ENCODE measurements around the gene PARM1.
"Not testable (repeated sequence)": the region's sequence is repeated elsewhere in the genome, so short reads cannot be mapped to it uniquely, and the experiment has no call there.

Gene PARM1

GRCh38 chr4:74944354-74944793, 11.5 kb downstream of the PARM1 start:
- no peak for DNase-seq

DNA sequence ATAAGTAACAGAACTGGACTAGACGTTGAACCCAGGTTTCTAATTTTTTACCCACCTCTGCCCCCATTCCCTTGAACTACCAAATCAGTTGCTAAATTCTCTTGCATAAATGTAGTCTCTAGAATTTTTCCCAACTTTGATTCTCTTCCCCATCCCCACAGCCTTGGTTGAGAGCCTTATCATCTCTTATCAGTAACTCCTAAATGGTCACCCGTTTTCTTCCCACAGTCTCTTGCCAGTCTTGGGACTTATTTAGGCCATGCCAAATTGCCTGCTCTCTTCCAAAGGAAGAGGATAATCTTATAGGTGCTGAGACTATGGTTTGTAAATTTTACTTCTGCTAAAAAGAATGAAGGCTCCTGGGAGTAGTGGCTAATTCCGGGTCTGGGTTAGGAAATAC, 13.3 kb downstream of the PARM1 start:
- no peak for DNase-seq

DNA sequence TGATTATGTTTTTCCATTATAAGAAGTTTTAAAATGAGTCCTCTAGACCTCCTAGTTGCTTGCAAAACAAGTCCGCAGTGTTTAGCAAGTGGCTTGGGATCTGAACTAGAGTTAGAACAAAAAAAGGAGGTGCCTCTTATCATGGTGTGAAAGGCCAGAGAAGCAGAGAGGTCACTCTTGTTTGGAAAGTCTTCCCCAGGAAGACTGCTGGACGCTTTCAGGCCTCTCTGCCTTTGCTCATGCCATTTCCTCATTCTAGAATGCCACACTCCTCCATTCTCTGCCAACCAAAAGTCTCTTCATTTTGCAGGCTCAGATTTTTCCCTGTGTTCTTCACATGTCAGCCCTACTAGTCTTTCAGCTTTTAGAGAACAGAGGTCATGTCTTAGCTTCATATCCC, 14.9 kb downstream of the PARM1 start:
- DNase-seq, result no peak

- DNase-seq, result no peak
These were observed 15.3 kb downstream of the PARM1 start for GRCh38 chr4:74948236-74948635.

- DNase-seq, result no peak
These were observed 17.3 kb downstream of the PARM1 start for GRCh38 chr4:74950200-74950599.

DNA sequence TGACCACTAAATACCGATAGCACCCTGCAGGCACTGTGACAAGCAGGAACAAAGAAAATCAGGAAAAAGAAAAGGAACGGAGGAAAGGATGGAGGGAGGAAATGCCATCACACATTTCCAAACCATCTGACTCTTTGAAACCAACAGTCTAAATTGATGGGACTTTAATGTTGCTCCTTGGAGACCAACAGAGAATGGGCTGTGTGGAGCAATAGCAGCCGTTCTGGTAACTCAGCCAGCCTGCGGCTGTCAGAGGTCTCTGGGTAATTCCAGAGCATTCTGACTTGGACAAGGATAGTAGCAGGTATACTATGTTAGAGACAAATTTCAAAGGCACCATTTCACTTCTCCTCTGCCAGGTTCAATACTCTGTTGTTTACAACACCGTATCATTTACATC, 18.0 kb downstream of the PARM1 start:
- no peak for DNase-seq

- DNase-seq, result no peak
These were observed 20.7 kb downstream of the PARM1 start for GRCh38 chr4:74953647-74954046.

GRCh38 chr4:74958881-74959280, 26.0 kb downstream of the PARM1 start:
- DNase-seq, result no peak

- DNase-seq, result no peak
These were observed 28.3 kb downstream of the PARM1 start for GRCh38 chr4:74961230-74961629.

GRCh38 chr4:74962584-74962983, 29.7 kb downstream of the PARM1 start:
- DNase-seq, result no peak

GRCh38 chr4:74964311-74964710, 31.4 kb downstream of the PARM1 start:
- no peak for DNase-seq

GRCh38 chr4:74967324-74967723, 34.4 kb downstream of the PARM1 start:
- no peak for DNase-seq

DNA sequence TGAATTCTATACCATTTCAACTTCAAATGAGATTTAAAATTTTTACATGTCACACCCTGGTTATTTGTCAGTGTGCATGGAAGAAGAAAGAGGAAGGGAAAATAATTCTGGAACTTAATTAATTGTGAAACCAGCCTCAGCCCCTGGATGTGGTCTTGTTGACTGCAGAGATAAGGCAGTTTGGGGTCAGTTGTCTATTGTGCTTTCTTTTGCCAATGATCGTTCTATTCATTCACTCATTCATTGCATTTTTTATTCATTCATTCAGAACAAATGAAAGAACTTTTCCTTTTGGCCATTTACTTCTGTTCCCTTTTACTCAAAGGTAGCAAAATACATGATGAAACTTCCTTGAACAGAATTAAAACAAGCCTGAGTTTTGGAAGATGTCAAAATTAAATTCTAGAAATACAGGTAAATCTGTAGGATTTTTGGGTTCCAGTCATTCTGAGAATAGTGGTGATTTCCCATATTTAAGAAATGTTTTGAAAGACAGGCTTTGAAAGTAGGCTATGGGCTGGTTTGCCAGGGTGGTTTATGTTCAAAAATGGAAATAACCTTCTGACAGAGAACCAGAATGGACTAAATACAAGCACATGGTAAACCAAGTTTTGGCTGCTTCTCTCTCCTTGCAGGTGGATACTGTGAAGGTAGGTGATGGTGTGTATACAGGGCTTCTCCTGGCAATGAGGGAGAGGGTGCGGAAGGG, 35.7 kb downstream of the PARM1 start:
- no peak for DNase-seq

DNA sequence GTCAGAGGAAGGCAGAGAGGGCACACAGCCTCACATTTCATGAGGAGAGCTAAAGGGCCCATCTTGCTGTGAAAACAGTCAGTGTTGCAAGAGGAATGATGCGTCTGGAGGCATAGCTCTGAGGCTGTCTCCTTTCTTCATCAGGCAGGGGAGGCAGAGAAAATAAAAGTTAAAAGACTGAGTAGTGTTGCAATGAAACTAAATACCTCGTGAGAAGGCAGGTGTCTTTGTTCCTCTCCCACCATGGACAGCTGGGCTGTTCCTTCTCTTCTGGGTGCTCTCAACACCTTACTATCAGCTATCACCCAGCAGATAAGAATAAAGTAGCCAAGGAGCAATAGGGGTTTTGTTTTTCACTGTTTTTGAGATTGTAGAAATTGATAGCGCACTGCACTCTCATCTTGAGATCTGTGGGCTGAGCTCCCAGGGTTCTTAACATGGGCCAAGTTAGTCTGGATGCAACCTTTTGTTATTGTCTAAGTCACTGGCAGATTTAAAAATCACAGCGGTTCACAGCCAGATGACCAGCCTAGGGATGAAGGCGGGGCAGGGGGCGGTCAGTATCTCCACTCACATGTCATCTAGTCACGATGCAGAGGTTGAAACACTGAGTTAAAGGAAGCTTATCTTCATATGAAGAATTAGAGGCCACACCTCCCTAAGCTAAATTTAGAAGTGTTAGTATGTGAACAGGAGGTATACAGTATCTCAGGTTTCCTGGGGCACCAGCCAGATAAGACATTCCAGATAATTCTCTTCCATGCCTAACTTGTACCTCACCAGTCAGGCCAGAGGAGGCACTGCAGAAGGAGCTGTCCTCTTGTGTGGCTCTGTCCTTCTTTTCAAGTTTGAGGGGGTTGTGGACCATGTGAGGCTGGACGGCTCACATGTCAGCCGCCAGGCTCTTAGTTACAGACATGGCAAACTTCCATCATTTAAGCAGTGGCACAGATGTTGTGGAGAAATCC, 36.9 kb downstream of the PARM1 start:
- no peak for DNase-seq

DNA sequence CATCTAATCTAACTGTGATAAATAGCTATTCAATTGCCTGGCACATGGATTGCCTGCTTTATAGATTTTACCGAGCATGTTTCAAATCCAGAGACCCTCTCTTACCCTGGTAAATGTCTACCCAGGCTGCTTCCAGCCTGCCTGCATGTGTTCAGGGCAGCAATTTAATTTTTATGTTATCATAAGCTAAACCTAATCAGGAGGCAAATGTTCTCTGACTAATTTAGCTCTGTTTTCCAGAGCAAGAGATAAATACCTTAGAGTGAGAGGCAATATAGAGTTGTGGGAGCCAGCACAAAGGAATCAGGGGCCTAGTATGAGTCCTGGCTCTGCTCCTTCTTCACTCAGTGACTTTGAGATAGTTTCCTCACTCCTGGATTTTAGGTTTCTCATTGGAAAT, 37.7 kb downstream of the PARM1 start:
- DNase-seq, result no peak

GRCh38 chr4:74971862-74972261, 38.9 kb downstream of the PARM1 start:
- no peak for DNase-seq

DNA sequence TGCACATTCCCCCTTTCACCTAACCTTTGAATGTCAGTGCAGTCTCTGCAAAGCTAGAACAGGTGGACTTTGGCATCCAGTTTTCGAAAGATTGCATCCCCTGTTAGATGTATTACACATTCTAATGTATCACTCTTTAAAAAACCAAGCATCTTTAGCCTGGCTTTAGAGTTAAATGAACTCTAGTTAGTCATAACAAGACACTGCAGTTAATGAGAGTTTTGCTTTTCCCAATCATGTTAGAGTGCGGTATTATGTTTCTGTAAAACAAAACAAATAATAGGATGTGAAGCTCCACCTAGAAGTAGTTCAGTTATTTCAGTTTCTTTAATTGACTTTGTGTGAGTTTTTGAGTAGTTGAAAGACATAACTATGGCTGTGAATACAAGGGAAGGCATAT, 42.2 kb downstream of the PARM1 start:
- no peak for DNase-seq

DNA sequence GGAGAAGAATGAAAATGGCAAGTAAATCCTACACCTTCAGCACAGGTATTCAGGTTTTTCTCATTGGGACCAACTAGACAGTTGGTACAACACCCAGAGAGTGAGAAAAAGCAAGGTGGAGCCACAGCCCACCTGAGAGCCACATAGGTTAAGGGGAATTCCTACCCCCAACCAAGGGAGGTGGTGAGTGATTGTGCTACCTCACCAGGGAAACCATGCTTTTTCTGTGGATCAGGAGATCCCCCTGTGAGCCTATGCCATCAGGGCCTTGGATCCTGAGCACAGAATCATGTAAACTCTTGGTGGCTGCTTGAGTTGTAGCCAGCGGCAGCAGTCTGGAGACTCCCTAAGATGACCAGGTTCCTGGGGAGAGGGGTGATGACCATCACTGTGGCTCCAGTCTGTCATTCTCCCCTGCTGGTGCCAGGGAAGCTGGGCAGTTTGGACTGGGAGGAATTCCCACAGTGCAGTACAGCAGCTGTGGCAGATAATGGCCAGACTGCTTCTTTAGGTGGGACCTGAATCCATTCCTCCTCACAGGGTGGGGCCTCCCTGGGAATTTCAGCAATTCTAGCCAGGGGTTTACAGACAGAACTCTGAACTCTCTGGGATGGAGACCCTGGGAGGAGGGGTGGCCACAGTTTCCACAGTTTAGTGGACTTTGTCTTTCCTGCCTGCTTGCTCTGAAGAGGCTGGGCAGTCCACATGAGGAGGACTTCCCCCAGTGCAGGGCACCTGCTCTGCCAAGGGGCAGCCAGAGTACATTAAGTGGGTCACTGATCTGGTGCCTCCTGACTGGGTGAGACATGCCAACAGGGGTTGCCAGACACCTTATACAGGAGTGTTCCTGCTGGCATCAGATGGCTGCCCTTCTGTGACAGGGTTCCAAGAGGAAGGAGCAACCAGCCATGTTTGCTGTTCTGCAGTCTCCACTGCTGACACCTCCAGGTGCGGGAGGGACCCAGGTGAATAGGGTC, 43.2 kb downstream of the PARM1 start:
- no peak for DNase-seq

DNA sequence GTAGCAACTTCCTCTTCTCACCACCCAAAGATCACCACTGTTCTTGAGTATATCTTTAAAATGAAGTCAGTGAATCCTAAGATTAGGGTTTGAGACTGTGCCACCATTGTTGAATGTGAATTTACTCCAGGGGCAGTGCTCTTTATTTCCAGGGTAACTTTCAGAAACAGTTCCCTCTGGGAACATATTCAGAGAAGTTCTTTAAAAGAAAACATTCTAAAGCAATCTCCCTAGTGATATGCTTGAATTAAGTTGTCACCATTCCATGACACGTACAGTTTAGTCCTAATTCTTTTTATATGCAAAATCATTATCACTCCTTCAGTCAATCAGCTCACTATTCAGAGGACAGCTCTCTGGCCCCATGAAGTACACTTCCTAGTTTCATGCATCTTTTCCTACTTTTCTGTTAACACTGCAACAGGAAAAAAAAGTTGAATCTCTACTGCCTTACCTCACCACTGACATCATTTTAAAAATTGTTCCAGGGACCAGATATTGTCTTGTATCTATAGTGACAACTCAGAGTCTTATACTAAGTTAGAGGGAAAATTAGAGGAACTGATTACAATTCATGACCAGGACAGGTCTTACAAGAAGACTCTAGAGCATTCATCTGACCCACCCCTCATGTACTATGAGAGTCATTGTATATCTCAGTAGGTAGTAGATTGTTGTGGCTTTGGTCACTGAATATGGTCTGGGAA, 49.8 kb downstream of the PARM1 start:
- no peak for DNase-seq

DNA sequence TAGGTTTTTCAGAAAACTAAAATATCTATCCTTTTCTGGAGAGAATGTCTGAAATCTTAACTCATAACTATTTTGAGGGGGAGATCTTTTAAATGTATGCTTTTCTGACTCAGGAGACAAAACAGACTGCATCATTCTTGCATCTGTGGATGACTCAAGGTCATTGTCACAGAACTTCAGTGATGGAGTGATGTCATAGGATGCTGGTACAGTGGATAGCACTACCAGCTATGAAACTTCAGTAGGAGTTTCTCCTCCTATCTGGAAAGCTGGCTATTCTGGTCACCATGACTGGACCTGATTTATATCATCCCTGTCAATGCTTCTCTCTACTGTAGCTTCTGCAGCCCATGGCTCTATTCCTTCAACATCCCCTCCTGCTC, 50.3 kb downstream of the PARM1 start:
- DNase-seq, result no peak

DNA sequence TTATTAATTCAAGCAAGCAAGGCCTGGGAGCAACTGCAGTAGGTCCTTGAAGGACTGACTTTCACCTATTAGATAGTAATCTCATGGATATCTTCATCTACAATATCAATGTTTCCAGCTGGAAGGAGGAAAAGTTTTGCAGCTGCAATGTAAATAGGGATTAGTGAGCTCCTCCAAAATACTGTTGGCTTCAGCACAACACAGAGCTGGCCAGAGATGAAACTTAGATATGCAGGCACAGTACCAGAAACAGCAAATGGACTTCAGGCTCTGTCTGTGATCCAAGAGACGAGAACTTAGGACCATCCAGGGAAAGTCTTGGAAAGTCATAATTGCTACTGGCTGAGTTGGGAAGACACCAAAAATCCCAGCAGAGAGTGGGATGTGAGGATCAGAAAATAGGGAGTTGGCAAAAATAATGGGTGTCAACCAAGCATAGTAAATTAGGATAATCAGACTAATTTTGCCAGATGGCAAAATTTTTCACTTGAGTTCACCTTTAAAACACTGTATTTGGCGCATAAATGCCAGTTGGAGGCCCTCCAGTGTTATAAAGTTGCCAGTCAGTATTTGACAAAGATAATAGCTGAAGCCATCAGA, 57.5 kb downstream of the PARM1 start:
- no peak for DNase-seq

DNA sequence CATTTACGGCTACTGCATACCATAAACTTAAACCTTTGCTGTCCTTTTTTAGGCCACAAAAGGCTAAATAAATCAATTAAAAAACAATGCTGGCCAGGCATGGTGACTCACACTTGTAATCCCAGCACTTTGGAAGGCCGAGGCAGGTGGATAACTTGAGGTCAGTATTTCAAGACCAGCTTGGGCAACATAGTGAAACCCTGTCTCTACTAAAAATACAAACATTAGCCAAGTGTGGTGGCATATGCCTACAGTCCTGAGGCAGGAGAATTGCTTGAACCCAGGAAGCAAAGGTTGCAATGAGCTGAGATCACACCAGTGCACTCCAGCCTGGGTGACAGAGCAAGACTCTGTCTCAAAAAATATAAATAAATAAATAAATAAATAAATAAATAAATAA, 61.5 kb downstream of the PARM1 start:
- DNase-seq, result not testable (repeated sequence)

All from retina (tissue), 1 donor.